Hepatocyte (in vitro differentiated cells): ENCODE measurements around the gene PARP4. TPM values are rescaled to one million over a fixed set of nuclear protein-coding genes. Genes with fewer than 3 reads are reported as not detected.
"Not testable (repeated sequence)": the region's sequence is repeated elsewhere in the genome, so short reads cannot be mapped to it uniquely, and the experiment has no call there.

ENCODE experiments used
- DNase-seq: peaks from one replicate; pipeline ENCODE4 v3.0.0-alpha.2; 2016; ENCODE audit warnings: low spot score
- H2AFZ ChIP-seq: fragments of 200-600 bp; sonication (generic); 2 replicates; pipeline ENCODE4 v1.6.0; 2016; ENCODE audit warnings: antibody characterized with exemption, mild to moderate bottlenecking
- H3K27ac ChIP-seq: fragments of 200-600 bp; sonication (generic); 2 replicates; pipeline ENCODE4 v1.5.1; 2016; ENCODE audit warnings: mild to moderate bottlenecking
- H3K27me3 ChIP-seq: fragments of 200-600 bp; sonication (generic); 2 replicates; pipeline ENCODE4 v1.6.1; 2016
- H3K36me3 ChIP-seq: fragments of 200-600 bp; sonication (generic); replicated peaks from 2 replicates; pipeline ENCODE4 v1.5.1; 2016; ENCODE audit warnings: low read depth; ENCODE audit not compliant: insufficient read depth
- H3K4me1 ChIP-seq: fragments of 200-600 bp; sonication (generic); 2 replicates; pipeline ENCODE4 v1.5.1; 2016; ENCODE audit warnings: mild to moderate bottlenecking, moderate library complexity; ENCODE audit not compliant: insufficient read depth
- H3K4me2 ChIP-seq: fragments of 200-600 bp; sonication (generic); 2 replicates; pipeline ENCODE4 v1.6.0; 2016
- H3K4me3 ChIP-seq: fragments of 200-600 bp; sonication (generic); 2 replicates; pipeline ENCODE4 v1.5.1; 2016; ENCODE audit warnings: mild to moderate bottlenecking
- H3K79me2 ChIP-seq: fragments of 200-600 bp; sonication (generic); 2 replicates; pipeline ENCODE4 v1.6.0; 2017; ENCODE audit warnings: mild to moderate bottlenecking
- H3K9me2 ChIP-seq: fragments of 200-600 bp; sonication (generic); replicated peaks from 2 replicates; pipeline ENCODE4 v1.6.0; 2017; ENCODE audit warnings: mild to moderate bottlenecking; ENCODE audit not compliant: insufficient read depth
- H3K9me3 ChIP-seq: fragments of 200-600 bp; sonication (generic); 2 replicates; pipeline ENCODE4 v1.5.1; 2016; ENCODE audit warnings: low read depth, mild to moderate bottlenecking
- H4K20me1 ChIP-seq: fragments of 200-600 bp; sonication (generic); 2 replicates; pipeline ENCODE4 v1.6.0; 2016; ENCODE audit warnings: mild to moderate bottlenecking; ENCODE audit not compliant: insufficient read depth, poor library complexity, severe bottlenecking
- EZH2 ChIP-seq: fragments of 200-600 bp; sonication (generic); IDR thresholded peaks from 2 replicates; pipeline ENCODE4 v1.6.1; 2016; ENCODE audit warnings: antibody characterized with exemption, mild to moderate bottlenecking, borderline replicate concordance
- EZH2phosphoT487 ChIP-seq: fragments of 200-600 bp; sonication (generic); IDR thresholded peaks from one replicate; pipeline ENCODE4 v1.6.1; 2018; ENCODE audit warnings: antibody characterized with exemption, mild to moderate bottlenecking, low read depth, moderate library complexity; ENCODE audit not compliant: unreplicated experiment, severe bottlenecking
- WGBS: methylation state at CpG from one replicate; pipeline ENCODE4 v1.1.6; 2016; ENCODE audit warnings: low lambda C conversion rate; ENCODE audit errors: missing lambda C conversion rate; 5-methylcytosine and 5-hydroxymethylcytosine counted together
- polyA plus RNA-seq: library from polyadenylated mRNA; unstranded; fragments of >200 nt; fragmentation: Nextera tagmentation; extraction: Ambion mirVana; gene quantifications from 2 replicates; pipeline ENCODE4 v1.2.1, GENCODE V29; 2016
- total RNA-seq: library from RNA; depleted of rRNA; stranded (reverse); fragments of >200 nt; gene quantifications from 2 replicates; pipeline ENCODE4 v1.2.3, GENCODE V29; 2014
- TF ChIP-seq, protein P1 (sequence below): fragments of 200-600 bp; sonication (generic); IDR thresholded peaks from 2 replicates; pipeline ENCODE4 v1.5.1; 2016; ENCODE audit warnings: antibody characterized with exemption, mild to moderate bottlenecking; ENCODE audit not compliant: poor library complexity

Gene PARP4
- total and polyA plus RNA-seq, 2 experiments from 2014 or later, result 21.6 to 49.5 TPM

DNA sequence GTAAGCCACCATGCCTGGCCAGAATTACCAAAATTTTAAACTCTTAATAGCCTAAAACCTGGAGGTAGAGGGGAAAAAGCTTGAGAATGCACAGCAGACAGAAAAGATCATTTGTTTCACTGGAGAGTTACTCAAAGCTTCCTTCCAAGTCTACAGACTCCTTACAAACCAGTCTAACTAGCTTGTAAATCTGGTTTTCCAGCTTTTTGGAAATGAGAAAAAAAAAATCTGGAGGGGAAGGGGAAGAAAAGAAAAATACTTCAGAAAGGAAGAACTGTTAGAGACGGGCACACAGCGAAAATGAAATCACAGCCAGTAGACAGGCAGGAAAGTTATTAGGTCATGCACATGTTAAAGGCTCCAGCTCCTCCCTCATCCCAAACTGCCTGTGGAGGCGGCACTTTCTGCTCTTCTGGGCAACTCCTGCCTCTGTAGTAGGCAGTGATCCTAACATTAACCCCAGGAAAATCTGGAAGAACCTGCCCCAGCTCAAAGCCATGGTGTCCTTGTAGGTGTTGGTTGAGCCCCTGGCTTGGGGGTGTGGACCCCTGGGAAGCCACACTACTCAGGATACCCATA, 17.3 kb downstream of the PARP4 start:
- DNase-seq, result no peak

DNA sequence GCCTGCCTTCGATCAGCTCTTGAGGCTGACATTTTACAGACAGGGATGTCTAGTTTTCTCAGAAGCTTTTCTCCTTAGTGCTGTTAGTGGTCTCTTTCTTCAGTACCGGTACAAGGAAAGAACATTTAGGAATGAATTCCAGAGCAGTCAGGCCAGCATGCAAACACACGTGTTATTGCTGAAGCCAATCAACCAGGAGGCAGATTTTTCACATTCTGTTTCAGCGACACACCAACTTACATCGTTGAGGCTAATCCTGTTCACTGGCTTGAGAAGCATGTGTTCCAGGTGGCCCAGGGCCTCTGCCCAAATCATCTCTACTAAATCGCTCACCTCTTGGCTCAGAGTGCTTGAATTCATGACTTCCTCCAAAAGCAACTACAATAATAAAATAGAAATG, 19.2 kb downstream of the PARP4 start:
- DNase-seq, result no peak
- H3K4me3 ChIP-seq, result no peak overlapping the region
- H3K27ac ChIP-seq, result no peak overlapping the region
- no peaks in the 10 kb centered on the region for H3K4me1 ChIP-seq
- H3K27me3 ChIP-seq, result no peaks in the 10 kb centered on the region
- no peak overlapping the region for H3K4me2 ChIP-seq
- WGBS, result 81% methylated on average over 6 of the region's 6 CpGs
- no peaks in the 10 kb centered on the region for H4K20me1 ChIP-seq
- TF ChIP-seq EZH2phosphoT487, result no peak
- no peak for TF ChIP-seq EZH2
- TF ChIP-seq, protein P1, sequence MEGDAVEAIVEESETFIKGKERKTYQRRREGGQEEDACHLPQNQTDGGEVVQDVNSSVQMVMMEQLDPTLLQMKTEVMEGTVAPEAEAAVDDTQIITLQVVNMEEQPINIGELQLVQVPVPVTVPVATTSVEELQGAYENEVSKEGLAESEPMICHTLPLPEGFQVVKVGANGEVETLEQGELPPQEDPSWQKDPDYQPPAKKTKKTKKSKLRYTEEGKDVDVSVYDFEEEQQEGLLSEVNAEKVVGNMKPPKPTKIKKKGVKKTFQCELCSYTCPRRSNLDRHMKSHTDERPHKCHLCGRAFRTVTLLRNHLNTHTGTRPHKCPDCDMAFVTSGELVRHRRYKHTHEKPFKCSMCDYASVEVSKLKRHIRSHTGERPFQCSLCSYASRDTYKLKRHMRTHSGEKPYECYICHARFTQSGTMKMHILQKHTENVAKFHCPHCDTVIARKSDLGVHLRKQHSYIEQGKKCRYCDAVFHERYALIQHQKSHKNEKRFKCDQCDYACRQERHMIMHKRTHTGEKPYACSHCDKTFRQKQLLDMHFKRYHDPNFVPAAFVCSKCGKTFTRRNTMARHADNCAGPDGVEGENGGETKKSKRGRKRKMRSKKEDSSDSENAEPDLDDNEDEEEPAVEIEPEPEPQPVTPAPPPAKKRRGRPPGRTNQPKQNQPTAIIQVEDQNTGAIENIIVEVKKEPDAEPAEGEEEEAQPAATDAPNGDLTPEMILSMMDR, result no peak
- H3K36me3 ChIP-seq, result no peaks in the 10 kb centered on the region
- no peaks in the 10 kb centered on the region for H3K9me2 ChIP-seq
- no peaks in the 10 kb centered on the region for H3K9me3 ChIP-seq
- no peaks in the 10 kb centered on the region for H3K79me2 ChIP-seq
- H2AFZ ChIP-seq, result no peak overlapping the region

More for the DNA sequence above, 17.3 kb downstream of the PARP4 start:
- Histone ChIP-seq H3K9me2 (no peaks in the 10 kb centered on the region), H4K20me1 (no peaks in the 10 kb centered on the region), H2AFZ (no peak overlapping the region), H3K79me2 (no peaks in the 10 kb centered on the region), H3K4me1 (no peaks in the 10 kb centered on the region), H3K27me3 (no peaks in the 10 kb centered on the region), H3K36me3 (no peaks in the 10 kb centered on the region), H3K4me3 (no peak overlapping the region), H3K4me2 (no peak overlapping the region), H3K9me3 (no peaks in the 10 kb centered on the region), H3K27ac (no peak overlapping the region)
- TF ChIP-seq, protein P1, result no peak
- no peak for TF ChIP-seq EZH2
- TF ChIP-seq EZH2phosphoT487, result no peak
- WGBS, result 85% methylated on average over 3 of the region's 3 CpGs

DNA sequence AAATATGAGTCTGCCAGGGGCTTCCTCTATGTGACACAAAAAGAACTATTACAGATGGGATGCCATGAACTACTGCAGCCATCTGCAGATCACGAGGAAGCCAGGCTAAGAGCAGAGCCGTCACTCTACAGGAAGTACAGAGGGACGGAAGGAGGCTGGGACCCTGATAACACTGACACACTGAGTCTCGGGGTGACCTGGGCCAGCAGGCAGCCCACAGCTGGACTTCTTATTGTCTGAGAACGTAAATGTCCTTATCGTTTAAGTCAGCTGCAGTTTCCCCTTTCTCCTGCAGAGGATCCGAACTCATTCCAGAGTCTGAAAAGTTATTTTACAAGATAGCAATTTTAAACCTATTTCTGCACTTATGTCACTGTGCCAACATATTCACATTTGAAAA, 20.7 kb downstream of the PARP4 start:
- Histone ChIP-seq H3K9me3 (no peaks in the 10 kb centered on the region), H2AFZ (no peak overlapping the region), H3K4me3 (no peak overlapping the region), H3K9me2 (no peaks in the 10 kb centered on the region), H3K27me3 (no peaks in the 10 kb centered on the region), H3K4me1 (no peaks in the 10 kb centered on the region), H3K4me2 (no peak overlapping the region), H3K27ac (no peak overlapping the region), H3K79me2 (no peaks in the 10 kb centered on the region), H3K36me3 (no peaks in the 10 kb centered on the region), H4K20me1 (no peaks in the 10 kb centered on the region)
- DNase-seq, result no peak
- 77% methylated on average over 7 of the region's 7 CpGs for WGBS
- no peak for TF ChIP-seq EZH2phosphoT487

DNA sequence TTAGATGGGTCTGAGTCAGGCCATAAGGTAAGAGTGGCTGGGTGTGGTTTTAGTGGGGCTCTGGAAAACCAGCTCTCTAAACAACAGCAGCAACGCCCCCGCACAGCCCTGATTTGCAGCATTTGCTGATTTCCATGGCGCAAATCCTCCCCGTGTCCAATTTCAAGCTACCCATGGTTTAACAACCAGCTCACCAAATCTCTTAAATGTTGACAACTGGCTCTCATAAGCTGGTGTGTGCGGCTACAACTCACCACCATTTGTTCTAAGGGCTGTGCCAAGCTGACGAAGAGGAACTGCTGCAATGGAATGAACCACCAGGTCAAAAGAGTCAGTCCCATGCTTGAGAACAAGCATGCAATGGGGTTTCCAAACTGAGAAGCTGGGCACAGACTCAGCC, 22.9 kb downstream of the PARP4 start:
- H3K36me3 ChIP-seq, result no peaks in the 10 kb centered on the region

DNA sequence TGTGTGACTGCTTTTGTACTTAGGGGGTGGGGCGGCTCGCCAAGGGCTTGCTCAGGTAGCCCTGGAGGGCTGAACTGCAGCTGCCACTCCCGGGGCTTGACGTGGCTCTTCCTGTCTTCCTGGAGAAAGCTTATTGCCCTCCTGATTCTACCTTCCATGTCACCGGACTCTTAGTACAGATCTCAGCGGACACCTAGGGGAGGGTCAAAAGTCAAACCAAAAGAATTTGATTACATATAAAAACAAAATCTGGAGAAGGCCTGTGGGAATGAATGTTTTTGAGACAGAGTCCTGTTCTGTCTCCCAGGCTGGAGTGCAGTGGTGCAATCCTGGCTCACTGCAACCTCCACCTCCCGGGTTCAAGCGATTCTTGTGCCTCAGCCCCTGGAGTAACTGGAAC, 24.5 kb downstream of the PARP4 start:
- not testable (repeated sequence) for H3K9me2 ChIP-seq, H3K9me3 ChIP-seq, H3K4me1 ChIP-seq, H3K79me2 ChIP-seq, H2AFZ ChIP-seq, H3K4me2 ChIP-seq, H3K36me3 ChIP-seq, H4K20me1 ChIP-seq, H3K27me3 ChIP-seq, H3K4me3 ChIP-seq, H3K27ac ChIP-seq, DNase-seq
- 90% methylated on average over 8 of the region's 8 CpGs for WGBS

More for the DNA sequence above, 22.9 kb downstream of the PARP4 start:
- H3K9me3 ChIP-seq, result no peaks in the 10 kb centered on the region
- no peaks in the 10 kb centered on the region for H3K4me1 ChIP-seq
- TF ChIP-seq, protein P1, result no peak
- no peak for TF ChIP-seq EZH2phosphoT487
- TF ChIP-seq EZH2, result no peak
- H2AFZ ChIP-seq, result no peak overlapping the region
- H3K27me3 ChIP-seq, result no peaks in the 10 kb centered on the region
- H3K27ac ChIP-seq, result no peak overlapping the region
- no peaks in the 10 kb centered on the region for H3K9me2 ChIP-seq
- no peaks in the 10 kb centered on the region for H4K20me1 ChIP-seq
- 88% methylated on average over 6 of the region's 6 CpGs for WGBS
- DNase-seq, result no peak
- H3K4me2 ChIP-seq, result no peak overlapping the region
- H3K4me3 ChIP-seq, result no peak overlapping the region
- no peaks in the 10 kb centered on the region for H3K79me2 ChIP-seq

DNA sequence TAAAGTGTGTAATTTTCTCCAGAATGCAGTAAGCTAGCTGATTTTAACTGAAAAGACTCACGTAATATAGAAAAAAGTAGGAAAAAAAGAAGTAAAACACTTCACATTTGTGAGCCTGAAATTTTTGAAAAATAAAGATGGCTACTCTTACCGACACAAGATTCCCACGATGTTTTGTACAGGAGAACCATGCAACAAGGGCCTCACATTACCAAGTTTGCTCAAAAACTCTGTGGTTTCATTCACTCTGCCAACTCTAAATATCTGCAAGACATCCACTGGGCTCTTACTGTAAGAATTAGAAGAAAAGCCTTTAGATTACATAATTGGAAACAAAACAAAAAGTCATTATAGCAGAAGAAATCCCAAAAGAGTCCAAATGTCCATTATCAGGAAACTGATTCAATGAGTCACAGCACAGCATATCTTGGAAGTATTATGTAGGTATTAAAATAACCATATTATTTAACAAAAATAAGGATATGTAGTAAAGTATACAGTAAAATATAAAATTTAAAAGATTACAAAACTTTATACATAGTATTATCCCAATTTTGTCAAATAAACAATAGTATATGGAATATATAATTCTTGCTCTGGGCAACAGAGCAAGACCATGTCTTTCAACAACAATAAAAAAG, 26.4 kb downstream of the PARP4 start:
- H3K4me1 ChIP-seq, H3K27me3 ChIP-seq, H3K9me3 ChIP-seq, H3K36me3 ChIP-seq, H3K4me2 ChIP-seq, H4K20me1 ChIP-seq, H3K4me3 ChIP-seq, H3K79me2 ChIP-seq, H3K27ac ChIP-seq, DNase-seq, H3K9me2 ChIP-seq, H2AFZ ChIP-seq: not testable (repeated sequence)
- WGBS, result 93% methylated on average over 3 of the region's 3 CpGs
